HCEC 1CT (cell line): ENCODE measurements around the gene BPGM.
"Not testable (repeated sequence)": the region's sequence is repeated elsewhere in the genome, so short reads cannot be mapped to it uniquely, and the experiment has no call there.

Experiments
- DNase-seq: peaks from one replicate; pipeline ENCODE4 v3.0.0-alpha.2; 2017

The BPGM gene

DNA sequence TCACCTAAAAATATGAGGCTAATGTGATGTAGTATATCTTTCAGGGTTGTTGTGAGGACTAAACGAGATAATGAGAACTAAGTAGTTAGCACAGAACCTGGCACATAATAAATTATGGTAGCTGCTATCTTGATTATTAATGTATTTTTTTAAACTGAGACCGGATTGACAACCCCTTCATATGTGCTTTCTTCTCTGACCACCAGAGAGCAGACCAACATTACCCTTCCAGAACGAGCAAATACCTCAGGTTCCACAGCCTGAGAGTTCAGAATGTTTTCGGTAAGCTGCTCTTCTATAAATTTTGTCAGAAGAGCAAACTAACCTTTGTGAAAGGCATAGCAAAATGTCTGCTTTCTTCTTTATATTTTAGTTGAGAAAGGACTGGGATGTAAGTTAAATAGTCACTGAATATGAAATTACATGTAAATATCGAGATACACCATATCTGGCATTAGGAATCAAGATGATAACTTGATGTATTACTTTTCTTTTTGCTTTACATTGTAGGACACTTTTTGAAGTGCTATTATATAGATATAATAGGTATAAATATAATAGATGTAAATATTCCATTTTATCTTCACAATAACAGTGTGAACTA is 13.6 kb upstream of the BPGM start:
- DNase-seq = peak; percentile 57

DNA sequence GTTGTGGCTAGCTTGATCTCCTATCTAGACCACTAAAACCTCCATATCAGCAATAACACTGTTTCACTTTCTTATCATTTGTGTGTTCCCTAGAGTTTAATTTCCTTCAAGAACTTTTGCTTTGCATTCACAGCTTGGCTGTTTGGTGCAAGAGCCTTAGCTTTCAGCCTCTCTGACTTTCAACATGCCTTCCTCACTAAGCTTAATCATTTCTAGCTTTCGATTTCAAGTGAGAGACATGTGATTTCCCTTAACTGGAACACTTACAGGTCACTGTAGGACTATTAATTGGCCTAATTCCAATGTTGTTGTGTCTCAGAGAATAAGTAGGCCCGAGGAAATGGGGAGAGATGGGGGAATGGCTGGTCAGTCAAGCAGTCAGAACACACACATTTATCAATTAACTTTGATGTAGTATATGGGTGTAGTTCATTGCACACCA is 10.6 kb upstream of the BPGM start:
- DNase-seq = no peak

DNA sequence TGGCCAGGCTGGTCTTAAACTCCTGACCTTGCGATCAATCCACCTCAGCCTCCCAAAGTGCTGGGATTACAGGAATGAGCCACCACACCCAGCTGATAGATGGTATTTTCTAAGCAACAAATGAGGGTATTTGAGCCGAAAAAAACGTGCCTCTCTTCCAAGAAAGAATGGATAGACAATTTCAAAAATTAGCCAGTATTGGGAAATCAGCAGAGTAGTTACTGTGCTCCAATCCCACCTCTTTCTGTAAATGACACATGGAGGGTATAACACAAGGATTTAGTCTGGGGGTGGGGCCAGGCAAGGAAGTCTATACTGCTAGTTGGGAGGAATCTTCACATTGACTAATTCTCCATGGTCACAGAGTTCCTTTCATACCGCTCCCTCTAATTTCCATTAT is 9.2 kb upstream of the BPGM start:
- DNase-seq = no peak

DNA sequence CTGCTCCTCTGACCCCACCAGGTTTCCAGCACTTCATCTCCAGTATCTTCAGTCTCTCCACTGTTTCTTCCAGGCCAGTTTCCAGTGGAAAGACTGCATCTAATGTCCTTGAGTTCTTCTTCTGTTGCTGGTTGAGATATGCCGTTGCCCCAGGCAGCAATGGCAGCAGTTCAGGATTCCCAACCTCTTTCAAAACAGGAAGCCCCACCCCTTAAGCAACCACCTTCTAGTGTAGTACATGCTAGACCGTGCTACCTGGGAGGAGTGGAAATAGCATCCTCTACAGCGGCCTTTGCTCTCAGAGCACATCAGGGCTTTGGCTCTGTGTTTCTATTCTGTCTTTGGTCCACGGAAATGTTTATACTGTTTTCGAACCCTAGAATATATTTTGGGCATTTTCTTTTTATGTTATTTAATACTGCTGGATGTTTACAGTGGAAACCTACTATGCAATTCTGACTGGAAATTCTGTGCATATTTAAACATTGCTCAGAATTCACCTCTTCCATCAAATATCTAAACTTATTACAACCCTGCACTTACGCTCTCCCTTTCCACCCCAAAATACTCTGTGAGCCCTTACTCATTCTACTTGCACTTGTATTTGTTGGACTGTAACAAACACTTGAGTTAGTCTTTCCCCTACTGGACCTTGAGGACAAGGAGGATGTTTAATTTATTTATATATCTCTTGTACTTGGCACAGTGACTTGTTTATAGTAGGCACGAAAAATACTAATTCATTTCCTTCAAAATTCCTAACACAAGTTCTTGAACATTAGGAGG is 8.5 kb upstream of the BPGM start:
- DNase-seq = no peak

DNA sequence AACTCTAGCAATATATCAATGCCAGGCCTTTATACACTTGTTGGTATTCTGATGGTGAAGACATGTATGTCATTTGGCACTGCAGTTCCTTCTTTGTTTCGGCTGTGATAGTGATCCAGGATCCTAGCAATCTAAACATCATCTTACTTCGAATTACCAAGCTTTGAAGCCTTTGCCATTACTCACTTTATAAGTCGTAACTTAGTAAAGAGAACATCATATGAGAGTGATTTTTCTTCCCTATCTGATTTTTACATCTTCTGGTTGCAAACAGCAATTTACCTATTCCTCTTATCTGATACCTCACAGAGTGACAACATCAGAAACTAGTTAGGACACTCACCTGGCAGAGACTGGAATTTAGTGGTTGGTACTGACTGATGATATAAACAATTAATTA is 7.6 kb upstream of the BPGM start:
- no peak for DNase-seq

DNA sequence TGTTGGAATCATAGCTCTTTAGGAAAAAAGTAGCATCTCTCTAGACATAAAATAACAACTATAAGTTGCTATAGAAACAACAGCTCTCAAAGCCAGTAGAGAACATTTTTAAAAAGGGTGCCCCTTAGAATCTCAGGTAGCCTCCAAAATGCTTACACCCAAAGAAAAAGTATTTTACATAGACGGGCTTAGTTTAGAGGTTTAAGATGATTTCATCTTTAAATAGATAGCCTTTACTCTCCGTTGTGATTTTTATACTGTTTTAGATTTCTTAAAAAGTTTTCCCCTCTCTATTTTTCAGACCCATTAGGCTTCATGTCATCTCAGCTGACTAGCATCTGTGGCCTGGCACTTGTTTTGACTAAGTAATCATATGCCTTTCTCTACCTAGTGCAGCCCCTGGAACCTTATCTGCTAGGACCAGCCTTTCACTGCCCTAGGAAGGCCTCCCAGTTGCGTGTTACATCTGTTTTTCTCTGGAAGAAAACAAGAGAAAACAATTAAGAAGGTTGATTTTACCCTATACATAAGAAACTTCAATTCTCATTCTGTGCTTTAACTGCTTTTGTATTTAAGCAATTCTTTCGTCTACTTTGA is 6.9 kb upstream of the BPGM start:
- DNase-seq = no peak

DNA sequence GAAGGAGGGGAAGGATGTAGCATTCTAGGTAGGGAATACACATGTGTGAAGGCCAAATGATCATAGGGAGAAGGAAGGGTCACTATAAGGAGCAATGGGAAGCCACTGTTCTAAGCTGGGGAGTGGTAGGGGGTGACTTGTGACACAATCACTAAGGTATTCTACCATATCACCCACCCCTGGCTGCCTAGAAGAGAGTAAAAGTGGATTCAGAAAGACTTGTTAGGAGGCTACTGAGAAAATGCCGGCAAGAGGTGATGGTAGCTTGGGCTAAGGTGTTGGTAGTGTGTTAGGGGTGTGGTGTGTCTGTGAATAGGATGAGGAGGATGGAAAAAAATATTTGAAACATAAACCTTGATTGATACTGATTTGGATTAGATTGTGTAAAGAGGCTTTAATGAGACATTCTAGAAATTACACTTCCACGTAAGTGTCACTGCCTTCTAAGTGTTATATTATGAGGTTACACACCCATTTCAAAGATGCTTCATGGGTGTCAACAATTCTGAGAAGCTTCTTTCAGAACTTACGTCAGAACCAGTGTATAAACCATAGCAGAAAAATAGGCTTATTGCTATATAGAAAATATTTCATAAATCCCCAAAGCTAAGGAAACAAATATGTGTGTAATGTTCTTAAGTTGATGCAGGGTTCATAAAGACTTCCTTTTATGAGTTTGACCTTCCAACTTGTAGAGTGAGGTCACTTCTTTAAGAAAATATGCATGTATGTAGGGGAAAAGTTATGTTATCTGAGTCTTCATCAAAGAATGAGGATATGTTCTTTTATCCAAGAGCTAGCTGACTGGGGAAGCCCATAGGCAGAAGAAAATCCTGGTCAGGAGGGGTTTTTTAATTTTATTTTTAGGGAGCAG is 5.6 kb upstream of the BPGM start:
- peak; percentile 78 for DNase-seq

DNA sequence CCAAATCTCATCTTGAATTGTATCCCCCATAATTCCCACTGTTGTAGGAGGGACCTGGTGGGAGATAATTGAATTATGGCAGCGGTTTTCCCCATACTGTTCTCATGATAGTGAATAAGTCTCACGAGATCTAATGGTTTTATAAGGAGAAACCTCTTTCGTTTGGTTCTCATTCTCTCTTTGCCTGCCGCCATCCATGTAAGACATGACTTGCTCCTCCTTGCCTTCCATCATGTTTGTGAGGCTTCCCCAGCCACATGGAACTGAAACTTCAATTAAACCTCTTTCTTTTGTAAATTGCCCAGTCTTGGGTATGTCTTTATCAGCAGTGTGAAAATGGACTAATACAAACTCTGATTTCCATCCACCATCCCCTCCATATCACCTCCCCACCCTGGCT is 4.7 kb upstream of the BPGM start:
- DNase-seq = not testable (repeated sequence)

DNA sequence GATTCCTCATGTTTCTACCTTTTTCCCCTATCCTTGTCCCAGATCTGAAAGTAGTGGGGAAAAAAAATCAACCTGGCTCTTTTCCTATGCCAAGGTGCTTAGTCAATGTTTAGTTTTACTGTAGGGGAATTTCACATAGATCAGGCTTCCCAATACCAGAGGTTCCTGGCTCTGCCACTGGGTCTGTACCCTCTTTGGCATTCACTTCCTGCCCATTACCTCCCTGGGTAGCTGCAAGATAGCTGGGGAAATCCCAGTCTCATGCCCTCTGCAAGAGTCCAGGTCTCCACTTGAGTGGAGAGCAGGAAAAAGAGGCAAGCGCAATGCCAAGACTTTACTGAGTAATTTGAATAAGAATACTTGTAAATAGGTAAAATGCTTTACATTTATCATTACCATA is 3.5 kb upstream of the BPGM start:
- no peak for DNase-seq

DNA sequence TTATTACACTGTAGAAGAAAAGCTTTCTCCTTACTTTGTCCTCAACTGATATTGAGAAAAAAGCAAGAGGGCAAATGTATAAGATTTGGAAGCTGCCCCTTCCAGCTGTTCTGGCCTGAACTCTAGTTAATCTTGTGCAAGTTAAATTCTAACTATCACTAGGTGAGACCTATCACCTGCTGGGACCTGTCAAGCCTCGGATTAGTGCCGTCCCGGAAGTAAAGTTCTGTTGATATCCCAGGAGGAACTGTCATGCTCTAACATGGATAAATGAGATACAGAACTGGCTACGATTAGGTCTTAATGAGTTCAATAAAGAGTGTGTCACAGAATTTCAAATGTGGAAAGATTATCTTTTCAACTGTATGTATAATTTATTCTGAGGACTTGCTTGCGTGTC is 1.2 kb upstream of the BPGM start:
- DNase-seq = no peak

DNA sequence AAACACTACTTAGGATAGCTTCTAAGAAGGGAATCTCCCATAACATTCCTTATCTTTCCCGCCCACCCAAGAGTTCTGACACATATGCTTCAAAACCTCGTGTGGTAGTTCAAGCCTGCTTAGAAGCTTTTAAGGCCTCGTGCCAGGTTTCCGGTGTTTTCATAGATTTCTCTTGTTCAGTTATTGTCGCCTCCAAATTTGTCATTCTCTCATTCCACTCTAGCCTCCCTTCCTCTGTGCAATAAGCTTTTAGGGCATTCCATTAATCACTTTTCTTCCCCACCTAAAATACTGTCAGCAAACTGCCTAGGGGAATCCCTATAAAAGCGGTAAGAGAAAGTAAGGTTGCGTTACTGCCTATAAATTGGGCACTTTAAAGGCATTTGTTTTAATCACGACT is 718 bp upstream of the BPGM start:
- peak; percentile 31 for DNase-seq

DNA sequence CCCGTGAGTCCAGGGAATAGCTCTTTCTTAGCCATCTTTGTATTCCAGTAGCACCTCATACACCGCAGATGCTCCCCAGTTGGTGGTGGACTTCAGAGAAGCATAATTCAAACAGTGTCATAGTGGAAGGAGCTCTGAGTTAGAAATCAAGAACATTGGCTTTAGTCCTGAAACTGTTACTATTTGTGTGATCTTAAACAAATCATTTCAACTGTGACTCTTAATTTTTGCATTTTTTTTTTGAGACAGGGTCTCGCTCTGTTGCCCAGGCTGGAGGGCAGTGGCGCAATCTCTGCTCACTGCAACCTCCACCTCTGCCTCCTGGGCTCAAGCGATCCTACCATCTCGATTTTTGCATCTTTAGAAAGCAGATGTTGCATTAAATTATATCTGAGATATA is 1.8 kb downstream of the BPGM start:
- DNase-seq = no peak

DNA sequence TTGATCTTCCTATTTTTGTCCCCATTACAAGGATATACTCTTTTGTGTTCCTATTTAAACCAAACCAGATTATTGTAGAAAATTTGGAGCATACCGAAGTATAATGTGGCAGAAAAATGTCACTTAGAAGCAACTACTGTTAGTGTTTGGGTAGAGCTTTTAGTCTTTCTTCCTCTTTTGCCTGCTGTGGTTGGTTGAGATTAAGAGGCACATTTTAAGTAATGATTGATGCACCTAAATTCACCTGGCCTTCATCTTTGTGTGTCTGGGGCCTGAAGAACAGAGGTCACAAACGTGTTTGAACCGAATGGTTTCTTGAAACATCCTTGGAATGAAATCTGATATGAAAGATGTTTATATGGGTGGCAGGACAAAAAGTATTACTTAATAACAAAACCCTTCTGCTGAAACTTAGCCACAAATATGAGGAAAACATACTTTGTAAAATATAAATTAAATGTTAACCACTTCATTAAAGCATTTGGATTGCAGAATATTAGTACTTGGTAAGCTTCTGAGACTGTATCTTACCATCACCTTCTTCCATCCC is 2.6 kb downstream of the BPGM start:
- peak; percentile 27 for DNase-seq

DNA sequence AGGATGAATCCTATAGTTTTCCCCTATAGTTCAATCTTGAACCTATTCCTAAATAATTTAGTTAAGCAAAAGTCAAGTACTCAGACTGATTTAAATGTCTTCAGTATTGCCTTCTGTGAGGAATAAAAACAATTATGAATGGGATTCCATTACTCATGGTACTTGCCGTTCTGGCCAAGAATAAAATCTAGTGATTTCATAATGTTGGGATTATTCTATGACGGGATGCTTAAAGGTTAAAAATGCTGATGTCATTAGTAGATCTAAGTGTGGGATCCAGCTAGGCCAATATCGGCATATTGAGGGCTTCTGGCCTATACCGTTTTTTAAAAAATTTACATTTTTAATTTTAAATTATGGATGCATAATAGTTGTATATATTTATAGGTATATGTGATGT is 5.3 kb downstream of the BPGM start:
- no peak for DNase-seq

DNA sequence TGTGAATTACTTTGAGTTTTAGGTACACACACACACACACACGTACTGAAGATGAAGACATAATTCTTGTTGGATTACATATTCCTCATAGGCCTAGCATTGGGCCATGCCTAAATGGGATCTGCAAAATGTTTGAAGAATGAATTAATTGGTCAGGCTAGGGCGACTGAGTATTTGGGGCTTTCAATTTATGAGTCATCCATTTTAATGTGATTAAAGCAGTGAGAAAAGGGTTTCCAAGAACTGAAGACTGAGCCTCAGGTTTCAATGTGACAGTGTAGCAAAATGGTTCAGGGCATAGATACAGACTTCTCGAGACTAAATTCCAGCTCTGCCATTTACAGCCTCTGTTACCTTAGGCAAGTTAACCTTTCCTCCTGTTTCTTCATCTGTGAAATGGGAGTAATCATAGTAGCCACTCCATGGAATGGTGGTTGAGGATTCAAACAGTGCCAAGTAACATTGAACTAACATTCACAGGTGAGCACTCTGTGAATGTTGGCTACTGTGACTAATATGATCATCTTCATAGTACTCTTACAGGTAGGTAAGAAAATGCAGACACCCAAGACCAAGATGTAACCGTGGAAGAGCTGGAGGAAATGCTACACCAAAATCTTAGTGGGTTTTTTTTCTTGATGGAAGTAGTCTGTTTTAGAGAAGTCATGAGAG is 7.6 kb downstream of the BPGM start:
- DNase-seq = no peak

DNA sequence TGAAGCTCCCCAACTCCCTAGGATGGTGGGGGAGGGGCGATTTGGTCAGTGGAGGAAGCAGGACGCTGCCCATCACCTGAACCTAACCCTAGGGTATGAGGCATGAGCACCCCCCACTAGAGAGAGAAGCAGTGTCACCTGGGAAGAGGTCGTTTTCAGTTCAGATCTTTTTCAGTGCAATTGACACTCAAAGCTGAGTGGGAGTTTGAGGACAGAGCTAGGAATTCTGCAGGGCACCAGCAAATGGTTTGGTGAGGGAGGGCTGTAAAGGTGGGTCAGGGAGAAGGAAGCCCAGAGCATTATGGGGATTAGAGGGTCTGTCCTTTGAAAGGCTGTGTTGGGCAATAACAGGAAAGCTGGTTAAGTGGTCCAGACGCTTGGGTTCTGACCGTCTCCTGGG is 10.9 kb downstream of the BPGM start:
- no peak for DNase-seq

DNA sequence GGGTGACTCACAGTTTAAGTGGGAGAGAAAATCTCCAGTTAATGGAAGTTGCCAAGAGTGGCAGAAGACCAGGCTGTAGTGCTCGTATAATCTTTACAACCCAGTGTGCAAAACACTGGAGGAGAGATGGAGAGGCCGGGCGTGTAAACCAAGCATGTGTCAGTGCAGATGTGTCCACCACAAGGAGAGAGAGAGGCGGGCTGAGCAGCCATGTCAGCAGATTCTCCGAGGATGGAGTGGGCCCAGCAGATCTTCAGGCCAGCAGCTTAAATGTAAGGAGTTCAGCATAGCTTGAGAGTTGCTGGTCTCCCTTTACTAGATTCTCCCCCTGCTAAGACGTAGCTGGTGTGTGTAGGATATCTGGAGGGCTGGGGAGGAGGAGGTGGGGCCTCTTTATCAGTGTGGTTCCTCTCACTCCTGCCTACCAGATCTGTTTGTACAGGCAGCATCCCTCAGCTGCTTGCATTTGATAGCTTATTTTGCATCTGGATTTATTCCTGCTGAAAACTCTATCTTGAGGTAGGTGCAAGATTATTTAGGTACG is 13.7 kb downstream of the BPGM start:
- no peak for DNase-seq

DNA sequence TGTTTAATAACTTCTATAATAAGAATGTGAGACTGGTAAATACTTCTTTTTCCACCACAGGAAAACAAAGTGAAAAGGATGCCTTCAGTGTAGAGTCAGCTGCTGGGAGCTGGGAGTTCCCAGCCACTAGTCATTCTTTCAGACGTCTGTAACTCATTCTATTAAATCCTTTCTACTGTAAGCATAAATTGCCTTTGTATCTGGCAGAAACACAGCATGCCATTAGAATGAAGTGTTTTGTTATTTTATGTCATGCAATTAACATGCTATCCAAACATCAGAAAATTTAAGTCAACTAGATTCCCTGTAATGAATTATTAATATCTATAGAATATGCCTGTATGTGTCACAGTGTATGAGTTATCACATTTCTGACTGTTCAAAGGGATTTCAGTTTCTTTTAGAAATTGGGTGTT is 14.3 kb downstream of the BPGM start:
- DNase-seq = peak; percentile 56

DNA sequence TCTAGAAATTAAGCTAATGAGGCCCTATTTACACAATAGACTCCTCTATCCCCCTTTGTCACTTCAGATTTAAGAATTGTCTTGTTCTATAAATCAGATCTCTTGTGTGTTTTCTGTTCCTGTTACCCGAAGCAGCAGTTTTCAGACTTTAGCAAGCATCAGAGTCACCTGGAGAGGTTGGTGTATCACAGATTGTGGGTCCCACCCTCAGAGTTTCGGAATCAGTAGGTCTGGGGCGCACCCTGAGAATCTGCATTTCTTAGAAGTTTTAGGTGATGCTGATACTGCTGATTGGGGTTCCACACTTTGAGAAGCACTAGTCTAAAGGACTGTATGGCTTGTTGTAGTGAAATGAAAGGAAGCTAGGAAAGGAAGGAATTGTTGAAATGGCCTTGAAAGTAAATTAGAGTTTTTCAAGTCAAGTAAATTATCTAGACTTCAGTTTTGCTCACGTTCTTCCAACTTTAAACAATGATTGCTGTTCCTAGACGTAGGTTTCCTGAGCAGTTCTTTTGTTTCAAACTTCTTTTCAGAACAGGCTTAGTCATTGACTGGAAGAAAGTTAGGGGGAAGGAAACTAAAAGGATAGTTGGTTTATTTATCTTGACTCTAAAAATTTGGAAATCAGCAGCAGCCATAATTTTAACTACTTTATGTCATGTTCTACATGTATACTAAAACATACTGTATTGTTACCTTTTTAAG is 15.7 kb downstream of the BPGM start:
- DNase-seq = no peak

DNA sequence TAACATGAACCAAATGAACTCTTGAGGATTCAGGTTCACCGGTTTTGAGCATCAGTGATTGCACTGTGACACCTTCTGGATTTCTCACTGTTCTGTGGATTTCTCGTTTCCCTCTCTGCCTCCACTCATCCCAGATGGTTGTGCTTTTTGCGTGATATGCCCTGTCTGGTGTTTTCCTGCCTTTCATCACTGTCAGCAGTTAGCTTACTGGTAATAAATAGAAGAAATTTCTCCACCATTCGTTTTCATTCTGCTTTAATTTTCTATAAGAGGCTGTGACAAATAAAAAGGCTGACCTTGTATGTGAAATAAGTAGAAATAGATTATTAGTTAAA is 16.2 kb downstream of the BPGM start:
- no peak for DNase-seq

DNA sequence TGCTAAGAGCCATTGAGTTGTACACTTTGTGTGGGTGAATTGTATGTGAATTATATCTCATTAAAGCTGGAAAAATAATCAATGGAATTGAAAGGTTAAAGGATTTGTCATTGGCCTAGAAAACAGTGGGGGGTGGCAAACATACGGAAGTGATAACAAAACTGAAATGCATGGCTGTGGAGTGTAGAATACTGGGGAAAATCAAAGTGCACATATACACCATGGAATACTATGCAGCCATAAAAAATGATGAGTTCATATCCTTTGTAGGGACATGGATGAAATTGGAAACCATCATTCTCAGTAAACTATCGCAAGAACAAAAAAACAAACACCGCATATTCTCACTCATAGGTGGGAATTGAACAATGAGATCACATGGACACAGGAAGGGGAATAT is 18.4 kb downstream of the BPGM start:
- DNase-seq = not testable (repeated sequence)

DNA sequence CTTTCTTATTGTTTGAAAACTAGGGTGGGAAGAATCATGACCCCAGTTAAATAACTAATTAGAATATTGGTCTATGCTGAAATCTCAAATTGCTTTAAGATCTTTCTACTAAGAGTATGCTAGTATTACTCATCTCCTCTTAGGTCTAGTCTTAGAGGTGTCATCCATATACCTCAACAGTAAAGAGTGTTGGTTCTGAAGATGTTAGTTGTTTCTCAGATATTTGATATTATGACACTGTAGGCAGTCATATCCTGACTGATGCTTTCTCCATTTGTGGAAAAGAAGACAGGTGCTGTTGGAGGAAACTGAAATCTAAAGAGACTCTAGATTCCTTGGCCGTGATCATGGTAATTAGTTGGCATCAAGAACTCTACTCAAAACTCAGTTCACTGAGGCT is 21.2 kb downstream of the BPGM start:
- DNase-seq = no peak
